Measurements from ENCODE around the gene PGLYRP1.

GRCh38 chr19:46052896-46053295, 30.0 kb upstream of the PGLYRP1 start:
- TF ChIP-seq, protein P1, sequence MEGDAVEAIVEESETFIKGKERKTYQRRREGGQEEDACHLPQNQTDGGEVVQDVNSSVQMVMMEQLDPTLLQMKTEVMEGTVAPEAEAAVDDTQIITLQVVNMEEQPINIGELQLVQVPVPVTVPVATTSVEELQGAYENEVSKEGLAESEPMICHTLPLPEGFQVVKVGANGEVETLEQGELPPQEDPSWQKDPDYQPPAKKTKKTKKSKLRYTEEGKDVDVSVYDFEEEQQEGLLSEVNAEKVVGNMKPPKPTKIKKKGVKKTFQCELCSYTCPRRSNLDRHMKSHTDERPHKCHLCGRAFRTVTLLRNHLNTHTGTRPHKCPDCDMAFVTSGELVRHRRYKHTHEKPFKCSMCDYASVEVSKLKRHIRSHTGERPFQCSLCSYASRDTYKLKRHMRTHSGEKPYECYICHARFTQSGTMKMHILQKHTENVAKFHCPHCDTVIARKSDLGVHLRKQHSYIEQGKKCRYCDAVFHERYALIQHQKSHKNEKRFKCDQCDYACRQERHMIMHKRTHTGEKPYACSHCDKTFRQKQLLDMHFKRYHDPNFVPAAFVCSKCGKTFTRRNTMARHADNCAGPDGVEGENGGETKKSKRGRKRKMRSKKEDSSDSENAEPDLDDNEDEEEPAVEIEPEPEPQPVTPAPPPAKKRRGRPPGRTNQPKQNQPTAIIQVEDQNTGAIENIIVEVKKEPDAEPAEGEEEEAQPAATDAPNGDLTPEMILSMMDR (IDR thresholded peaks at IDR 0.05 in 2 of 3, conservative IDR thresholded peaks at IDR 0.05 in 1 of 3; ENCODE audit: borderline replicate concordance in 1 of 3, insufficient read depth in 1 of 3, low read depth in 2 of 3, low read length in 2 of 3) = no peak
- TF ChIP-seq, protein P2, sequence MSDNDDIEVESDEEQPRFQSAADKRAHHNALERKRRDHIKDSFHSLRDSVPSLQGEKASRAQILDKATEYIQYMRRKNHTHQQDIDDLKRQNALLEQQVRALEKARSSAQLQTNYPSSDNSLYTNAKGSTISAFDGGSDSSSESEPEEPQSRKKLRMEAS (IDR thresholded peaks at IDR 0.05) = no peak
- no peak for TF ChIP-seq EZH2phosphoT487 (IDR thresholded peaks at IDR 0.05; ENCODE audit: borderline replicate concordance)
- TF ChIP-seq TCF7L2 (IDR thresholded peaks at IDR 0.05; ENCODE audit: borderline replicate concordance, extremely low read depth, insufficient read depth, insufficient read length) = no peak
- no peak for TF ChIP-seq ZNF274 (IDR thresholded peaks at IDR 0.05; ENCODE audit: low read depth, low read length)
- no peak for TF ChIP-seq POLR2AphosphoS5 (IDR thresholded peaks at IDR 0.05; ENCODE audit: low read depth, low read length)
- TF ChIP-seq FOSL1 (IDR thresholded peaks at IDR 0.05; ENCODE audit: low read depth) = no peak
- TF ChIP-seq JUND (IDR thresholded peaks at IDR 0.05) = no peak
- TF ChIP-seq POLR2A (IDR thresholded peaks at IDR 0.05; ENCODE audit: borderline replicate concordance, extremely low read depth, insufficient read depth, insufficient read length) = no peak
- TF ChIP-seq SIN3A (IDR thresholded peaks at IDR 0.05; ENCODE audit: low read depth) = no peak
- TF ChIP-seq ATF3 (IDR thresholded peaks at IDR 0.05) = no peak
- TF ChIP-seq EZH2 (IDR thresholded peaks at IDR 0.05) = no peak
- TF ChIP-seq SP1 (IDR thresholded peaks at IDR 0.05; ENCODE audit: low read depth) = no peak

Measured in HCT116 (cell line).